ENCODE measurements around the gene CCDC80. TPM values are rescaled to one million over a fixed set of nuclear protein-coding genes. Genes with fewer than 3 reads are reported as not detected.

CCDC80 gene
- total and polyA plus RNA-seq, 4 donors, result 64.5 to 1,615 (median 170) TPM

GRCh38 chr3:112598731-112599130 lies 42.2 kb downstream of the CCDC80 start:
- intact Hi-C loops (cut with DNase I), result no loop called here
- ATAC-seq (ENCODE audit: low FRiP score) (no peak), DNase-seq (no peak)
- Histone ChIP-seq H3K4me1 (ENCODE audit: control insufficient read depth in 1 of 2, insufficient read depth in 2 of 2, low read length in 2 of 2) (no peaks in the 10 kb centered on the region), H3K27ac (ENCODE audit: low read depth in 1 of 2, low read length in 2 of 2) (no peak overlapping the region), H3K36me3 (ENCODE audit: control insufficient read depth in 1 of 2, insufficient read depth in 2 of 2, low read length in 1 of 2) (no peaks in the 10 kb centered on the region), H3K9me3 (ENCODE audit: control insufficient read depth, low read length) (no peaks in the 10 kb centered on the region), H3K4me3 (ENCODE audit: low read length in 2 of 2) (no peak overlapping the region), H3K27me3 (ENCODE audit: control insufficient read depth in 1 of 2, insufficient read depth in 2 of 2, low read length in 1 of 2) (no peaks in the 10 kb centered on the region)

- Histone ChIP-seq H3K27ac (ENCODE audit: low read depth in 1 of 2, low read length in 2 of 2) (no peak overlapping the region), H3K36me3 (ENCODE audit: control insufficient read depth in 1 of 2, insufficient read depth in 2 of 2, low read length in 1 of 2) (peaks cover 2 to 3% of the 10 kb centered on the region in 2 donors), H3K4me3 (ENCODE audit: low read length in 2 of 2) (no peak overlapping the region), H3K27me3 (ENCODE audit: control insufficient read depth in 1 of 2, insufficient read depth in 2 of 2, low read length in 1 of 2) (no peaks in the 10 kb centered on the region), H3K4me1 (ENCODE audit: control insufficient read depth in 1 of 2, insufficient read depth in 2 of 2, low read length in 2 of 2) (no peaks in the 10 kb centered on the region), H3K9me3 (ENCODE audit: control insufficient read depth, low read length) (peaks cover 2% of the 10 kb centered on the region)
- ATAC-seq (ENCODE audit: low FRiP score) (no peak), DNase-seq (no peak)
- 97% methylated on average over 2 of the region's 2 CpGs for whole genome bisulfite sequencing, 2 donors
- intact Hi-C loops (cut with DNase I), result no loop called here
Observed at GRCh38 chr3:112597945-112598344, 43.0 kb downstream of the CCDC80 start.

- peaks cover 2 to 3% of the 10 kb centered on the region in 2 donors for H3K36me3 ChIP-seq (ENCODE audit: control insufficient read depth in 1 of 2, insufficient read depth in 2 of 2, low read length in 1 of 2)
- H3K27me3 ChIP-seq (ENCODE audit: control insufficient read depth in 1 of 2, insufficient read depth in 2 of 2, low read length in 1 of 2), result no peaks in the 10 kb centered on the region
- WGBS, 2 donors, result 89 to 91% methylated on average over 2 of the region's 2 CpGs
- H3K9me3 ChIP-seq (ENCODE audit: control insufficient read depth, low read length), result peaks cover 2% of the 10 kb centered on the region
- DNase-seq, result no peak
- no peaks in the 10 kb centered on the region for H3K4me1 ChIP-seq (ENCODE audit: control insufficient read depth in 1 of 2, insufficient read depth in 2 of 2, low read length in 2 of 2)
- H3K27ac ChIP-seq (ENCODE audit: low read depth in 1 of 2, low read length in 2 of 2), result no peak overlapping the region
- intact Hi-C loops (cut with DNase I), result no loop called here
- no peak for ATAC-seq (ENCODE audit: low FRiP score)
- no peak overlapping the region for H3K4me3 ChIP-seq (ENCODE audit: low read length in 2 of 2)
Observed at GRCh38 chr3:112594856-112595255, 46.1 kb downstream of the CCDC80 start.

- peaks cover 2% of the 10 kb centered on the region for H3K9me3 ChIP-seq (ENCODE audit: control insufficient read depth, low read length)
- intact Hi-C loops (cut with DNase I), result no loop called here
- peaks cover 2 to 3% of the 10 kb centered on the region in 2 donors for H3K36me3 ChIP-seq (ENCODE audit: control insufficient read depth in 1 of 2, insufficient read depth in 2 of 2, low read length in 1 of 2)
- no peak overlapping the region for H3K4me3 ChIP-seq (ENCODE audit: low read length in 2 of 2)
- ATAC-seq (ENCODE audit: low FRiP score) (no peak), DNase-seq (no peak)
- no peaks in the 10 kb centered on the region for H3K4me1 ChIP-seq (ENCODE audit: control insufficient read depth in 1 of 2, insufficient read depth in 2 of 2, low read length in 2 of 2)
- H3K27ac ChIP-seq (ENCODE audit: low read depth in 1 of 2, low read length in 2 of 2), result no peak overlapping the region
- H3K27me3 ChIP-seq (ENCODE audit: control insufficient read depth in 1 of 2, insufficient read depth in 2 of 2, low read length in 1 of 2), result no peaks in the 10 kb centered on the region
Observed at GRCh38 chr3:112593258-112593657, 47.7 kb downstream of the CCDC80 start.

GRCh38 chr3:112587336-112587735 lies 53.6 kb downstream of the CCDC80 start:
- ATAC-seq (ENCODE audit: low FRiP score) (no peak), DNase-seq (no peak)
- WGBS, 2 donors, result 97% methylated on average over 1 of the region's 1 CpG
- H3K36me3 ChIP-seq (ENCODE audit: control insufficient read depth in 1 of 2, insufficient read depth in 2 of 2, low read length in 1 of 2), result peaks cover 0 to 2% of the 10 kb centered on the region in 2 donors
- no peaks in the 10 kb centered on the region for H3K9me3 ChIP-seq (ENCODE audit: control insufficient read depth, low read length)
- H3K27ac ChIP-seq (ENCODE audit: low read depth in 1 of 2, low read length in 2 of 2), result no peak overlapping the region
- H3K4me3 ChIP-seq (ENCODE audit: low read length in 2 of 2), result no peak overlapping the region
- intact Hi-C loops (cut with DNase I), result loop anchor here in 1 of 2 donors (10.0 kb wide), 1 partner anchor 227 kb away; no protein-coding TSS in a partner anchor
- H3K4me1 ChIP-seq (ENCODE audit: control insufficient read depth in 1 of 2, insufficient read depth in 2 of 2, low read length in 2 of 2), result no peaks in the 10 kb centered on the region
- H3K27me3 ChIP-seq (ENCODE audit: control insufficient read depth in 1 of 2, insufficient read depth in 2 of 2, low read length in 1 of 2), result no peaks in the 10 kb centered on the region

GRCh38 chr3:112585782-112586181 lies 55.2 kb downstream of the CCDC80 start:
- Histone ChIP-seq H3K27ac (ENCODE audit: low read depth in 1 of 2, low read length in 2 of 2) (no peak overlapping the region), H3K27me3 (ENCODE audit: control insufficient read depth in 1 of 2, insufficient read depth in 2 of 2, low read length in 1 of 2) (no peaks in the 10 kb centered on the region), H3K4me1 (ENCODE audit: control insufficient read depth in 1 of 2, insufficient read depth in 2 of 2, low read length in 2 of 2) (no peaks in the 10 kb centered on the region), H3K4me3 (ENCODE audit: low read length in 2 of 2) (no peak overlapping the region), H3K9me3 (ENCODE audit: control insufficient read depth, low read length) (no peaks in the 10 kb centered on the region), H3K36me3 (ENCODE audit: control insufficient read depth in 1 of 2, insufficient read depth in 2 of 2, low read length in 1 of 2) (peaks cover 0 to 2% of the 10 kb centered on the region in 2 donors)
- ATAC-seq (ENCODE audit: low FRiP score) (no peak), DNase-seq (no peak)
- intact Hi-C loops (cut with DNase I), result loop anchor here in 1 of 2 donors (10.0 kb wide), 1 partner anchor 229 kb away; no protein-coding TSS in a partner anchor

GRCh38 chr3:112583105-112583504 lies 57.8 kb downstream of the CCDC80 start:
- Histone ChIP-seq H3K27ac (ENCODE audit: low read depth in 1 of 2, low read length in 2 of 2) (no peak overlapping the region), H3K4me1 (ENCODE audit: control insufficient read depth in 1 of 2, insufficient read depth in 2 of 2, low read length in 2 of 2) (no peaks in the 10 kb centered on the region), H3K9me3 (ENCODE audit: control insufficient read depth, low read length) (no peaks in the 10 kb centered on the region), H3K27me3 (ENCODE audit: control insufficient read depth in 1 of 2, insufficient read depth in 2 of 2, low read length in 1 of 2) (no peaks in the 10 kb centered on the region), H3K36me3 (ENCODE audit: control insufficient read depth in 1 of 2, insufficient read depth in 2 of 2, low read length in 1 of 2) (peaks cover 0 to 2% of the 10 kb centered on the region in 2 donors), H3K4me3 (ENCODE audit: low read length in 2 of 2) (no peak overlapping the region)
- ATAC-seq (ENCODE audit: low FRiP score) (no peak), DNase-seq (no peak)
- 68 to 73% methylated on average over 3 of the region's 3 CpGs for WGBS, 2 donors
- intact Hi-C loops (cut with DNase I), result loop anchor here (5.0 to 10.0 kb wide), 4 partner anchors 59 to 394 kb away; partner anchors contain the start of genes CD200R1 (in 2 of the 2) and CCDC80 (in 1 of the 2)

GRCh38 chr3:112582244-112582874 lies 58.6 kb downstream of the CCDC80 start:
- intact Hi-C loops (cut with DNase I), result loop anchor here (1.0 to 10.0 kb wide), 5 partner anchors 53 to 395 kb away; partner anchors contain the start of genes CD200R1 (in 2 of the 2) and CCDC80 (in 1 of the 2)
- WGBS, 2 donors, result 67 to 73% methylated on average over 2 of the region's 2 CpGs
- no peaks in the 10 kb centered on the region for H3K9me3 ChIP-seq (ENCODE audit: control insufficient read depth, low read length)
- no peaks in the 10 kb centered on the region for H3K27me3 ChIP-seq (ENCODE audit: control insufficient read depth in 1 of 2, insufficient read depth in 2 of 2, low read length in 1 of 2)
- DNase-seq, result no peak
- H3K27ac ChIP-seq (ENCODE audit: low read depth in 1 of 2, low read length in 2 of 2), result no peak overlapping the region
- peaks cover 0 to 2% of the 10 kb centered on the region in 2 donors for H3K36me3 ChIP-seq (ENCODE audit: control insufficient read depth in 1 of 2, insufficient read depth in 2 of 2, low read length in 1 of 2)
- no peak overlapping the region for H3K4me3 ChIP-seq (ENCODE audit: low read length in 2 of 2)
- H3K4me1 ChIP-seq (ENCODE audit: control insufficient read depth in 1 of 2, insufficient read depth in 2 of 2, low read length in 2 of 2), result no peaks in the 10 kb centered on the region
- no peak for ATAC-seq (ENCODE audit: low FRiP score)

- H3K27me3 ChIP-seq (ENCODE audit: control insufficient read depth in 1 of 2, insufficient read depth in 2 of 2, low read length in 1 of 2), result no peaks in the 10 kb centered on the region
- intact Hi-C loops (cut with DNase I), result loop anchor here (5.0 to 10.0 kb wide), 4 partner anchors 63 to 398 kb away; partner anchors contain the start of genes CD200R1 (in 2 of the 2) and CCDC80 (in 1 of the 2)
- no peaks in the 10 kb centered on the region for H3K9me3 ChIP-seq (ENCODE audit: control insufficient read depth, low read length)
- no peak for ATAC-seq (ENCODE audit: low FRiP score)
- no peak for DNase-seq
- no peaks in the 10 kb centered on the region for H3K4me1 ChIP-seq (ENCODE audit: control insufficient read depth in 1 of 2, insufficient read depth in 2 of 2, low read length in 2 of 2)
- WGBS, 2 donors, result 11% methylated on average over 3 of the region's 3 CpGs
- H3K27ac ChIP-seq (ENCODE audit: low read depth in 1 of 2, low read length in 2 of 2), result no peak overlapping the region
- H3K36me3 ChIP-seq (ENCODE audit: control insufficient read depth in 1 of 2, insufficient read depth in 2 of 2, low read length in 1 of 2), result no peaks in the 10 kb centered on the region
- no peak overlapping the region for H3K4me3 ChIP-seq (ENCODE audit: low read length in 2 of 2)
Observed at GRCh38 chr3:112579697-112580096, 61.2 kb downstream of the CCDC80 start.
